A549 (cell line): ENCODE measurements around the gene IGF1R. TPM values are rescaled to one million over a fixed set of nuclear protein-coding genes. Genes with fewer than 3 reads are reported as not detected.

Source experiments
- ATAC-seq, 2 experiments: fragments of 200-7000 bp in 1 of 2; fragments of >200 bp in 1 of 2; cut with Nextera tagmentation in 1 of 2; cut with Tn5 transposase in 1 of 2; 3 replicates each; pipeline versions ENCODE4 v1.8.0 to v1.9.1; 2018 to 2020; ENCODE audit warnings: mild to moderate bottlenecking in 1 of 2, moderate library complexity in 1 of 2
- CTCF ChIA-PET: fragments of 300-600 bp; sonication (Branson Sonifier 250); formaldehyde crosslinking; extraction: SDS; loops from one replicate; lab custom pipeline; 2021; ENCODE audit warnings: antibody characterized with exemption, inconsistent platforms; lab: Yijun Ruan, JAX
- POLR2A ChIA-PET: fragments of 350-600 bp; formaldehyde crosslinking; extraction: SDS; loops from one replicate; lab custom pipeline; 2021; ENCODE audit warnings: antibody characterized with exemption, inconsistent platforms; lab: Yijun Ruan, JAX
- DNase-seq, 2 experiments: peaks; one replicate each; pipeline versions ENCODE4 v3.0.0 to v3.0.0-alpha.2; 2011 to 2016; ENCODE audit warnings: low read depth in 1 of 2, low spot score in 1 of 2
- FAIRE-seq: peaks from 2 replicates; lab custom pipeline; 2011; peaks lifted over from hg19 to GRCh38; lab: Jason Lieb, UNC
- H3K27ac ChIP-seq, 2 experiments: fragments of >200 bp; sonication (Bioruptor Twin); formaldehyde crosslinking; 3 replicates each; pipeline ENCODE4 v1.5.1; 2016 to 2017
- H3K4me1 ChIP-seq: fragments of >200 bp; sonication (Bioruptor Twin); formaldehyde crosslinking; 3 replicates; pipeline ENCODE4 v1.6.1; 2016
- H3K4me2 ChIP-seq: fragments of >200 bp; sonication (Bioruptor Twin); formaldehyde crosslinking; 3 replicates; pipeline ENCODE4 v1.6.1; 2016
- H3K4me3 ChIP-seq: fragments of >200 bp; sonication (Bioruptor Twin); formaldehyde crosslinking; 3 replicates; pipeline ENCODE4 v1.5.1; 2016
- H3K9me3 ChIP-seq: fragments of >200 bp; sonication (Bioruptor Twin); formaldehyde crosslinking; 3 replicates; pipeline ENCODE4 v1.6.1; 2016
- BHLHE40 ChIP-seq: IDR thresholded peaks from 2 replicates; pipeline ENCODE4 v1.6.1; 2012; ENCODE audit warnings: low read depth, low read length, inconsistent platforms
- EHF ChIP-seq: fragments of 250-450 bp; sonication (Bioruptor Pico); IDR thresholded peaks from 2 replicates; pipeline ENCODE4 v1.5.0; 2020; ENCODE audit warnings: mild to moderate bottlenecking
- EP300 ChIP-seq, 2 experiments: fragments of >200 bp; sonication (Bioruptor Twin); formaldehyde crosslinking; IDR thresholded peaks; 2 replicates in 1 of 2; 3 replicates in 1 of 2; pipeline ENCODE4 v1.6.1; 2016 to 2017
- FOSL2 ChIP-seq, 2 experiments: fragments of 450-650 bp in 1 of 2; fragments of >200 bp in 1 of 2; sonication (Bioruptor Twin) in 1 of 2; formaldehyde crosslinking; IDR thresholded peaks; 2 replicates each; pipeline versions ENCODE4 v1.5.0 to v1.6.1; 2016 to 2020; ENCODE audit warnings: mild to moderate bottlenecking in 1 of 2, moderate library complexity in 1 of 2
- HOXB13 ChIP-seq: fragments of 250-450 bp; sonication (Bioruptor Pico); IDR thresholded peaks from 2 replicates; pipeline ENCODE4 v1.5.0; 2020; ENCODE audit warnings: low read depth, mild to moderate bottlenecking, moderate library complexity
- HOXB5 ChIP-seq: fragments of 250-450 bp; sonication (Bioruptor Pico); IDR thresholded peaks from 2 replicates; pipeline ENCODE4 v1.5.0; 2020; ENCODE audit warnings: mild to moderate bottlenecking, moderate library complexity
- JUNB ChIP-seq: fragments of >200 bp; sonication (Bioruptor Twin); formaldehyde crosslinking; IDR thresholded peaks from 2 replicates; pipeline ENCODE4 v1.6.1; 2016
- KDM5A ChIP-seq: fragments of 200-600 bp; sonication (generic); IDR thresholded peaks from 2 replicates; pipeline ENCODE4 v1.6.1; 2016; ENCODE audit warnings: antibody characterized with exemption, mild to moderate bottlenecking
- MAFK ChIP-seq: fragments of 450-650 bp; IDR thresholded peaks from 2 replicates; pipeline ENCODE4 v1.6.1; 2014; ENCODE audit not compliant: partially characterized antibody
- RCOR1 ChIP-seq: fragments of 150-350 bp; IDR thresholded peaks from 2 replicates; pipeline ENCODE4 v1.6.1; 2014; ENCODE audit warnings: antibody characterized with exemption, low read length, low read depth
- WGBS: methylation state at CpG from one replicate; pipeline ENCODE4 v1.1.6; 2017; ENCODE audit errors: missing lambda C conversion rate; 5-methylcytosine and 5-hydroxymethylcytosine counted together
- polyA plus RNA-seq, 4 experiments: library from polyadenylated mRNA; depleted of rRNA in 3 of 4; stranded (reverse); fragments of >200 nt; fragmentation: RNase III in 1 of 4; extraction: RNeasy Plus Mini Kit Qiagen cat#74134 plus additional on column Dnase treatment in 1 of 4; gene quantifications; 2 replicates in 3 of 4; 3 replicates in 1 of 4; pipeline ENCODE4 v1.2.3, GENCODE V29; 2011 to 2017
- TF ChIP-seq, protein P1 (sequence below): fragments of >200 bp; sonication (Bioruptor Twin); formaldehyde crosslinking; IDR thresholded peaks from 3 replicates; pipeline ENCODE4 v1.6.1; 2016
- TF ChIP-seq, protein P2 (sequence below): fragments of 450-650 bp; IDR thresholded peaks from 2 replicates; pipeline ENCODE4 v1.6.1; 2014; ENCODE audit warnings: antibody characterized with exemption
- TF ChIP-seq, protein P3 (sequence below): IDR thresholded peaks from 2 replicates; pipeline ENCODE4 v1.6.1; 2012
- TF ChIP-seq, protein P4 (sequence below): fragments of >200 bp; sonication (Bioruptor Twin); formaldehyde crosslinking; IDR thresholded peaks from 3 replicates; pipeline ENCODE4 v1.5.1; 2016
- TF ChIP-seq, protein P5 (sequence below): fragments of >200 bp; sonication (Bioruptor Twin); formaldehyde crosslinking; IDR thresholded peaks from 2 replicates; pipeline ENCODE4 v1.6.1; 2016

Gene IGF1R
- polyA plus RNA-seq, 2 of the 4 experiments (the other 2 are of a cell fraction), result 42.6 to 69.5 TPM

DNA sequence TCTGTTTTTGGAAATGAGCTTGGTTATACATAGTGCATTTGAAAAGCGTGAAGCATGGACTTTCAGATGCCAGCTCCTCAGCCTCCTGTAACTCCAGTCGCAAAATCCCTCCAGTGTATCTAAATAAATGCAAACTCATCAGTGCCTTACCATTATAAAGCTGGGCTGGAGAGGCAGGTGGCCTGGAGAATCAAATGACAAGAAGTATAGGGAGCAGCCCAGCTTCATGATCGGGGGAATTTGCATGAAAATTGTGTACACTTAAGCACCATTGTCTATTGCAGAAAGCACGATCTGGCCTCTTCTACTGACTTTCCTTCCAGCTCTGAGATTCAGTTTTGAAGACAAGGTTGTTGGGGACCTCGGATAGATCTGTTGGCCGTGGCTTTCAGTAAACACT lies 71.7 kb downstream of the IGF1R start:
- Histone ChIP-seq H3K4me1 (peaks cover 99% of the 10 kb centered on the region), H3K27ac (peak overlapping the region in 1 of 2 experiments; percentile 15; a peak in 1 of 6 replicates), H3K4me2 (peak overlapping the region; percentile 52; the same call in 1 of the 3 replicates), H3K4me3 (no peak overlapping the region), H3K9me3 (no peaks in the 10 kb centered on the region)
- FAIRE-seq, result peak; percentile 39
- CTCF ChIA-PET, result interaction anchor here (0.9 to 2.9 kb wide), 11 partner anchors 11 to 201 kb away, joined by 3 to 8 read pairs (median 3); no protein-coding TSS in a partner anchor
- WGBS, result 95% methylated on average over 6 of the region's 6 CpGs
- TF ChIP-seq MAFK, result peak; percentile 26
- TF ChIP-seq RCOR1, result no peak
- TF ChIP-seq, protein P1, sequence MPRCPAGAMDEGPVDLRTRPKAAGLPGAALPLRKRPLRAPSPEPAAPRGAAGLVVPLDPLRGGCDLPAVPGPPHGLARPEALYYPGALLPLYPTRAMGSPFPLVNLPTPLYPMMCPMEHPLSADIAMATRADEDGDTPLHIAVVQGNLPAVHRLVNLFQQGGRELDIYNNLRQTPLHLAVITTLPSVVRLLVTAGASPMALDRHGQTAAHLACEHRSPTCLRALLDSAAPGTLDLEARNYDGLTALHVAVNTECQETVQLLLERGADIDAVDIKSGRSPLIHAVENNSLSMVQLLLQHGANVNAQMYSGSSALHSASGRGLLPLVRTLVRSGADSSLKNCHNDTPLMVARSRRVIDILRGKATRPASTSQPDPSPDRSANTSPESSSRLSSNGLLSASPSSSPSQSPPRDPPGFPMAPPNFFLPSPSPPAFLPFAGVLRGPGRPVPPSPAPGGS, result no peak
- TF ChIP-seq FOSL2 (IDR thresholded peaks at IDR 0.05), result no peak
- no peak for TF ChIP-seq FOSL2 (CRISPR knock-in tag; IDR thresholded peaks at IDR 0.05)
- no peak for TF ChIP-seq EP300 (IDR thresholded peaks at IDR 0.05)
- POLR2A ChIA-PET, result interaction anchor here (0.6 to 1.6 kb wide), 2 partner anchors 15 to 1013 kb away, joined by 3 read pairs; partner anchors contain the start of gene LYSMD4
- no peak for ATAC-seq
- no peak for DNase-seq

DNA sequence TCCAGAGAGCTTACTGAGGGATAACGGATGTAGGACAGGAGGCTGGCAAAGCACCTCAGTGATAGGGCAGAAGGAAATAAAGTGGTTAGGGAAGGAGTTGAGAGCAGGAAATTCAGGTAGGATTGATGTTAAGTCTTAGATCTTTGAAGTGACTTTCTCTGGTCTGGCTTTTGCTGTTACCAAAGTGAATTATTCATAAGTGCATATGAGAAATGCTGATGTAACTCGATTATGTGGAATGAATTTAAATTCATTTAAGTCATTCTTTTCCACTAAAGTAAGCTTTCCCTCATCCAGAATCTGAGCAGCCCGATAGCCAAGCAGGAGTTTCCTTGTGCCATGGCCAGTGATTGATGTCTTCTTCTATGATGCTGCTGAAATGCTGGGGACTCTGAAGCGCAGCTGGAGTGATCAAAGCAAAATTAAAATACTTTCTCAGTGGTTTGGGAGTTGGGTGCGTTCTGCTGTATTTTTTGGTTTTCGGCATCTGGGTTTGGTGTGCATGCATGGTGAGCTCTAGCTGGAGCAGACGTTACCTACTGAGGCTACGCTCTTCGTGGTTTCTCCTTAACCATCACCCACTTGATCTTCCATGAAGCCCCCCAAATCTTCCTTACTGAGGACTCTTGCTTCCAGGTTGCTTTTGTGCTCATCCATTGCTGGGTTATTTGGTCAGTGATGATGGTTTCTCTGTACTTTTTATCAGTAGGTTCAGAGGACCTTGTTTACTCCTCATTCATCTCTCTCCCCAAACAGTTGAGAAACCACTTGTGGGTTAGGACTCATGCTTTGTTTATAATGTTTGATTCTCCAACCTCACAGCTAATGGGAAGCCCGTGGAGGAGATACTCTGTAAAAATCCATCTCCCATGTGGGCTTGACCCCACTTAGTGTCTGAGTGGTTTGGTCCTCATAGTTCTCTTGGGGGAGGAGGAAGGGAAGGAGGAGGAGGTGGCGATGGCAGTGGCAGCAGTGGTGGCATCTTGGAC lies 72.5 kb downstream of the IGF1R start:
- Histone ChIP-seq H3K9me3 (no peaks in the 10 kb centered on the region), H3K4me2 (peak overlapping the region; percentile 12; the same call in 2 of the 3 replicates), H3K4me3 (no peak overlapping the region), H3K4me1 (peaks cover 99% of the 10 kb centered on the region), H3K27ac (peak overlapping the region in 1 of 2 experiments; percentile 15; a peak in 1 of 6 replicates)
- ATAC-seq (no peak), FAIRE-seq (peak; percentile 51), DNase-seq (no peak)
- 88% methylated on average over 11 of the region's 11 CpGs for WGBS
- ChIA-PET POLR2A (no interaction called here), CTCF (interaction anchor here (1.0 to 2.9 kb wide), 7 partner anchors 12 to 184 kb away, joined by 3 to 8 read pairs (median 3); no protein-coding TSS in a partner anchor)
- TF ChIP-seq, protein P1, result no peak
- TF ChIP-seq, protein P2, sequence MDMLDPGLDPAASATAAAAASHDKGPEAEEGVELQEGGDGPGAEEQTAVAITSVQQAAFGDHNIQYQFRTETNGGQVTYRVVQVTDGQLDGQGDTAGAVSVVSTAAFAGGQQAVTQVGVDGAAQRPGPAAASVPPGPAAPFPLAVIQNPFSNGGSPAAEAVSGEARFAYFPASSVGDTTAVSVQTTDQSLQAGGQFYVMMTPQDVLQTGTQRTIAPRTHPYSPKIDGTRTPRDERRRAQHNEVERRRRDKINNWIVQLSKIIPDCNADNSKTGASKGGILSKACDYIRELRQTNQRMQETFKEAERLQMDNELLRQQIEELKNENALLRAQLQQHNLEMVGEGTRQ, result no peak
- TF ChIP-seq HOXB13 (CRISPR knock-in tag), result no peak
- no peak for TF ChIP-seq MAFK
- no peak for TF ChIP-seq HOXB5 (CRISPR knock-in tag)
- TF ChIP-seq, protein P3, sequence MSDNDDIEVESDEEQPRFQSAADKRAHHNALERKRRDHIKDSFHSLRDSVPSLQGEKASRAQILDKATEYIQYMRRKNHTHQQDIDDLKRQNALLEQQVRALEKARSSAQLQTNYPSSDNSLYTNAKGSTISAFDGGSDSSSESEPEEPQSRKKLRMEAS, result no peak
- TF ChIP-seq EP300 (IDR thresholded peaks at IDR 0.05), result no peak
- no peak for TF ChIP-seq JUNB
- TF ChIP-seq EHF (CRISPR knock-in tag), result no peak
- TF ChIP-seq, protein P4, sequence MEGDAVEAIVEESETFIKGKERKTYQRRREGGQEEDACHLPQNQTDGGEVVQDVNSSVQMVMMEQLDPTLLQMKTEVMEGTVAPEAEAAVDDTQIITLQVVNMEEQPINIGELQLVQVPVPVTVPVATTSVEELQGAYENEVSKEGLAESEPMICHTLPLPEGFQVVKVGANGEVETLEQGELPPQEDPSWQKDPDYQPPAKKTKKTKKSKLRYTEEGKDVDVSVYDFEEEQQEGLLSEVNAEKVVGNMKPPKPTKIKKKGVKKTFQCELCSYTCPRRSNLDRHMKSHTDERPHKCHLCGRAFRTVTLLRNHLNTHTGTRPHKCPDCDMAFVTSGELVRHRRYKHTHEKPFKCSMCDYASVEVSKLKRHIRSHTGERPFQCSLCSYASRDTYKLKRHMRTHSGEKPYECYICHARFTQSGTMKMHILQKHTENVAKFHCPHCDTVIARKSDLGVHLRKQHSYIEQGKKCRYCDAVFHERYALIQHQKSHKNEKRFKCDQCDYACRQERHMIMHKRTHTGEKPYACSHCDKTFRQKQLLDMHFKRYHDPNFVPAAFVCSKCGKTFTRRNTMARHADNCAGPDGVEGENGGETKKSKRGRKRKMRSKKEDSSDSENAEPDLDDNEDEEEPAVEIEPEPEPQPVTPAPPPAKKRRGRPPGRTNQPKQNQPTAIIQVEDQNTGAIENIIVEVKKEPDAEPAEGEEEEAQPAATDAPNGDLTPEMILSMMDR, result no peak
- TF ChIP-seq, protein P5, sequence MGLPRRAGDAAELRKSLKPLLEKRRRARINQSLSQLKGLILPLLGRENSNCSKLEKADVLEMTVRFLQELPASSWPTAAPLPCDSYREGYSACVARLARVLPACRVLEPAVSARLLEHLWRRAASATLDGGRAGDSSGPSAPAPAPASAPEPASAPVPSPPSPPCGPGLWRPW, result no peak
- TF ChIP-seq KDM5A, result no peak
- no peak for TF ChIP-seq BHLHE40
